Measurements from ENCODE around the gene CCDC148.

CCDC148 gene

GRCh38 chr2:158251356-158251755 lies 205.2 kb downstream of the CCDC148 start:
- H3K9me3 ChIP-seq = no peaks in the 10 kb centered on the region
- no peaks in the 10 kb centered on the region for H3K36me3 ChIP-seq
- H3K27ac ChIP-seq = no peak overlapping the region
- no peaks in the 10 kb centered on the region for H3K4me1 ChIP-seq (ENCODE audit: control insufficient read depth in 1 of 2, insufficient read depth in 1 of 2, low read depth in 1 of 2, low read length in 1 of 2)
- TF ChIP-seq, protein P1, sequence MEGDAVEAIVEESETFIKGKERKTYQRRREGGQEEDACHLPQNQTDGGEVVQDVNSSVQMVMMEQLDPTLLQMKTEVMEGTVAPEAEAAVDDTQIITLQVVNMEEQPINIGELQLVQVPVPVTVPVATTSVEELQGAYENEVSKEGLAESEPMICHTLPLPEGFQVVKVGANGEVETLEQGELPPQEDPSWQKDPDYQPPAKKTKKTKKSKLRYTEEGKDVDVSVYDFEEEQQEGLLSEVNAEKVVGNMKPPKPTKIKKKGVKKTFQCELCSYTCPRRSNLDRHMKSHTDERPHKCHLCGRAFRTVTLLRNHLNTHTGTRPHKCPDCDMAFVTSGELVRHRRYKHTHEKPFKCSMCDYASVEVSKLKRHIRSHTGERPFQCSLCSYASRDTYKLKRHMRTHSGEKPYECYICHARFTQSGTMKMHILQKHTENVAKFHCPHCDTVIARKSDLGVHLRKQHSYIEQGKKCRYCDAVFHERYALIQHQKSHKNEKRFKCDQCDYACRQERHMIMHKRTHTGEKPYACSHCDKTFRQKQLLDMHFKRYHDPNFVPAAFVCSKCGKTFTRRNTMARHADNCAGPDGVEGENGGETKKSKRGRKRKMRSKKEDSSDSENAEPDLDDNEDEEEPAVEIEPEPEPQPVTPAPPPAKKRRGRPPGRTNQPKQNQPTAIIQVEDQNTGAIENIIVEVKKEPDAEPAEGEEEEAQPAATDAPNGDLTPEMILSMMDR (IDR thresholded peaks at IDR 0.05) = no peak
- H3K4me3 ChIP-seq (ENCODE audit: low read depth in 1 of 2, low read length in 1 of 2) = no peak overlapping the region
- no peaks in the 10 kb centered on the region for H3K27me3 ChIP-seq

- Histone ChIP-seq H3K27me3 (no peaks in the 10 kb centered on the region), H3K4me1 (ENCODE audit: control insufficient read depth in 1 of 2, insufficient read depth in 1 of 2, low read depth in 1 of 2, low read length in 1 of 2) (no peaks in the 10 kb centered on the region), H3K4me3 (ENCODE audit: low read depth in 1 of 2, low read length in 1 of 2) (no peak overlapping the region), H3K36me3 (no peaks in the 10 kb centered on the region), H3K9me3 (no peaks in the 10 kb centered on the region), H3K27ac (no peak overlapping the region)
- TF ChIP-seq, protein P1 (IDR thresholded peaks at IDR 0.05) = no peak
Measured at GRCh38 chr2:158243392-158243791, 213.2 kb downstream of the CCDC148 start.

GRCh38 chr2:158242280-158242679 lies 214.3 kb downstream of the CCDC148 start:
- Histone ChIP-seq H3K27ac (no peak overlapping the region), H3K4me3 (ENCODE audit: low read depth in 1 of 2, low read length in 1 of 2) (no peak overlapping the region), H3K4me1 (ENCODE audit: control insufficient read depth in 1 of 2, insufficient read depth in 1 of 2, low read depth in 1 of 2, low read length in 1 of 2) (no peaks in the 10 kb centered on the region), H3K27me3 (no peaks in the 10 kb centered on the region), H3K9me3 (no peaks in the 10 kb centered on the region), H3K36me3 (no peaks in the 10 kb centered on the region)
- TF ChIP-seq, protein P1 (IDR thresholded peaks at IDR 0.05) = no peak

- H3K27me3 ChIP-seq = no peaks in the 10 kb centered on the region
- H3K9me3 ChIP-seq = no peaks in the 10 kb centered on the region
- no peak overlapping the region for H3K27ac ChIP-seq
- no peaks in the 10 kb centered on the region for H3K4me1 ChIP-seq (ENCODE audit: control insufficient read depth in 1 of 2, insufficient read depth in 1 of 2, low read depth in 1 of 2, low read length in 1 of 2)
- no peaks in the 10 kb centered on the region for H3K36me3 ChIP-seq
- TF ChIP-seq, protein P1 (IDR thresholded peaks at IDR 0.05) = no peak
- no peak overlapping the region for H3K4me3 ChIP-seq (ENCODE audit: low read depth in 1 of 2, low read length in 1 of 2)
Measured at GRCh38 chr2:158240975-158241374, 215.6 kb downstream of the CCDC148 start.

DNA sequence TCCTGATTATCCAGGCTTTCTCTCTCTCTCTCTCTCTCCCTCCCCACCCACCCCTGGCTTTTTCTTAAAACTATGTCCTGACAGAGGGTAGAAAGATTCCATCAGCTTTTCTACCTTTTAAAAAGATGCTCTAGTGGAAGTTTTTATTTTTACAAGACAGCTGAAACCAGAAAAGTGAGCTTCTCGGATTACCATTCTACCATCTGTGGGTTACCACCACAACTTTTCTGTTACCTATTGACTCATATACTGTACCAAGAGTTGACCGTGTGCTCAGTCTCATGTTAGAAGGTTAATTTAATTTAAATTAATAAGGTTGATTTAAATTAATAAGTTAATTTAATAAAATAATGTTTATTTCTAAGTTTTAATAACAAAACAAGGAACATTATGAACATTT lies 217.3 kb downstream of the CCDC148 start:
- H3K27me3 ChIP-seq = no peaks in the 10 kb centered on the region

More for the DNA sequence above, 217.3 kb downstream of the CCDC148 start:
- TF ChIP-seq, protein P1 (IDR thresholded peaks at IDR 0.05) = no peak
- Histone ChIP-seq H3K4me1 (ENCODE audit: control insufficient read depth in 1 of 2, insufficient read depth in 1 of 2, low read depth in 1 of 2, low read length in 1 of 2) (no peaks in the 10 kb centered on the region), H3K4me3 (ENCODE audit: low read depth in 1 of 2, low read length in 1 of 2) (no peak overlapping the region), H3K36me3 (no peaks in the 10 kb centered on the region), H3K9me3 (no peaks in the 10 kb centered on the region), H3K27ac (no peak overlapping the region)
